Adrenal gland (tissue), 12 donors: ENCODE results near the gene BCL6. TPM values are rescaled to one million over a fixed set of nuclear protein-coding genes. Genes with fewer than 3 reads are reported as not detected.

Source experiments
- DNase-seq, 7 donors: peaks; one replicate each; pipeline ENCODE4 v3.0.0-alpha.2; 2019 to 2020
- H3K27ac ChIP-seq, 5 donors: fragments of 200-600 bp; sonication (generic) in 4 of 5; 1 replicate in 3 of 5; 2 replicates in 2 of 5; pipeline versions ENCODE4 v1.5.1 to v1.8.0; 2016 to 2020; ENCODE audit warnings: mild to moderate bottlenecking in 1 of 5
- H3K27me3 ChIP-seq: fragments of 200-600 bp; 2 replicates; pipeline ENCODE4 v1.8.0; 2021
- H3K36me3 ChIP-seq, 2 donors: fragments of 200-600 bp; replicated peaks in 1 of 2; 1 replicate in 1 of 2; 2 replicates in 1 of 2; pipeline versions ENCODE4 v1.5.1 to v1.8.0; 2018 to 2022
- H3K4me1 ChIP-seq, 2 donors: fragments of 200-600 bp; replicated peaks in 1 of 2; 1 replicate in 1 of 2; 2 replicates in 1 of 2; pipeline versions ENCODE4 v1.5.1 to v1.8.0; 2018 to 2021
- H3K4me3 ChIP-seq, 4 donors: fragments of 200-600 bp; sonication (generic) in 3 of 4; one replicate each; pipeline ENCODE4 v1.5.1; 2016 to 2018
- H3K9me3 ChIP-seq, 3 donors: fragments of 200-600 bp; sonication (generic) in 1 of 3; replicated peaks in 1 of 3; 1 replicate in 2 of 3; 2 replicates in 1 of 3; pipeline versions ENCODE4 v1.5.1 to v1.8.0; 2016 to 2021
- CTCF ChIP-seq, 6 experiments: fragments of 450-650 bp in 4 of 6; fragments of 200-600 bp in 2 of 6; sonication (generic) in 1 of 6; IDR thresholded peaks; 1 replicate in 5 of 6; 2 replicates in 1 of 6; pipeline versions ENCODE4 v1.5.1 to v1.8.0; 2016 to 2021; ENCODE audit warnings: antibody characterized with exemption in 6 of 6, mild to moderate bottlenecking in 2 of 6, moderate library complexity in 1 of 6
- POLR2A ChIP-seq, 2 donors: fragments of 450-650 bp; IDR thresholded peaks; one replicate each; pipeline ENCODE4 v1.6.1; 2017; ENCODE audit warnings: antibody characterized with exemption in 2 of 2, mild to moderate bottlenecking in 2 of 2, moderate library complexity in 1 of 2
- WGBS, 4 donors: extraction: QIAGEN DNeasy Blood & Tissue Kit in 2 of 4; methylation state at CpG; one replicate each; pipeline versions ENCODE4 v1.1.5 to v1.1.7; 2013 to 2017; 5-methylcytosine and 5-hydroxymethylcytosine counted together
- intact Hi-C, 2 donors: fragments of 100-400 bp; cut with DNase I; formaldehyde crosslinking; loops; one replicate each; pipeline versions ENCODE4 v1.14.1 to v1.15.0; 2022 to 2023
- polyA plus RNA-seq, 3 donors: library from polyadenylated mRNA; stranded (reverse); fragments of 200-250 nt in 2 of 3; fragments of 350-450 nt in 1 of 3; fragmentation: Illumina TruSeq in 1 of 3; extraction: RNeasy Lipid Tissue Mini Kit (QIAGEN cat#74804) in 1 of 3; gene quantifications; one replicate each; pipeline ENCODE4 v1.2.3, GENCODE V29; 2013 to 2014
- total RNA-seq, 9 donors: library from RNA; depleted of rRNA in 4 of 9; stranded (reverse); fragments of >200 nt in 4 of 9; fragments of 120-200 nt in 1 of 9; fragmentation: NEBNext Ultra II Directional in 1 of 9; extraction: Animal tissue kit (Norgen Biotek cat#: 25700) in 1 of 9; gene quantifications; one replicate each; pipeline versions ENCODE4 v1.1.0 to v1.2.4, GENCODE V29; 2013 to 2023
- donor health status: healthy with polysubstance abuse.
- donor health status: Bipolar disorder and iron deficiency.
- donor health status: DM: yes; HTN: yes; CAD: no.
- donor health status: DM: no; HTN: no; CAD: no.
- donor health status: DM: no; HTN: no; CAD: no.
- donor health status: DM: yes; HTN: yes; CAD: no.

The BCL6 gene
- total and polyA plus RNA-seq, 12 donors = 9.5 to 131 (median 79.8) TPM

- intact Hi-C loops = loop anchor here in 1 of 2 donors (10.0 kb wide), 1 partner anchor 142 kb away; no protein-coding TSS in a partner anchor
- H3K27ac ChIP-seq = no peak overlapping the region
- WGBS, 4 donors = 79 to 92% (median 85%) methylated on average over 2 of the region's 2 CpGs
These were observed 17.5 kb upstream of the BCL6 start for GRCh38 chr3:187762792-187763191.

GRCh38 chr3:187759601-187760000 lies 14.3 kb upstream of the BCL6 start:
- H3K27ac ChIP-seq = no peak overlapping the region
- 45 to 79% (median 69%) methylated on average over 2 of the region's 2 CpGs for WGBS, 4 donors
- H3K4me1 ChIP-seq = no peaks in the 10 kb centered on the region
- no peak for TF ChIP-seq POLR2A (IDR thresholded peaks at IDR 0.05)
- TF ChIP-seq CTCF (IDR thresholded peaks at IDR 0.05) = no peak
- no peaks in the 10 kb centered on the region for H3K27me3 ChIP-seq
- intact Hi-C loops = no loop called here
- no peak for DNase-seq
- H3K4me3 ChIP-seq = no peak overlapping the region
- H3K9me3 ChIP-seq = no peaks in the 10 kb centered on the region
- no peaks in the 10 kb centered on the region for H3K36me3 ChIP-seq

More at GRCh38 chr3:187762792-187763191, 17.5 kb upstream of the BCL6 start:
- no peak for DNase-seq
- no peaks in the 10 kb centered on the region for H3K4me1 ChIP-seq
- H3K27me3 ChIP-seq = no peaks in the 10 kb centered on the region
- no peaks in the 10 kb centered on the region for H3K9me3 ChIP-seq
- H3K36me3 ChIP-seq = no peaks in the 10 kb centered on the region
- no peak for TF ChIP-seq POLR2A (IDR thresholded peaks at IDR 0.05)
- no peak for TF ChIP-seq CTCF (IDR thresholded peaks at IDR 0.05)
- H3K4me3 ChIP-seq = no peak overlapping the region

GRCh38 chr3:187758318-187758955 lies 13.2 kb upstream of the BCL6 start:
- Histone ChIP-seq H3K36me3 (no peaks in the 10 kb centered on the region), H3K4me3 (no peak overlapping the region), H3K27me3 (no peaks in the 10 kb centered on the region), H3K27ac (no peak overlapping the region), H3K4me1 (no peaks in the 10 kb centered on the region), H3K9me3 (no peaks in the 10 kb centered on the region)
- 77 to 89% (median 83%) methylated on average over 1 of the region's 1 CpG for WGBS, 4 donors
- intact Hi-C loops = no loop called here
- TF ChIP-seq CTCF (IDR thresholded peaks at IDR 0.05) (no peak), POLR2A (IDR thresholded peaks at IDR 0.05) (no peak)
- no peak for DNase-seq

- Histone ChIP-seq H3K4me3 (no peak overlapping the region), H3K4me1 (peaks cover 0 to 12% of the 10 kb centered on the region in 2 donors), H3K36me3 (no peaks in the 10 kb centered on the region), H3K9me3 (no peaks in the 10 kb centered on the region), H3K27ac (no peak overlapping the region), H3K27me3 (no peaks in the 10 kb centered on the region)
- intact Hi-C loops = no loop called here
- no peak for DNase-seq
- TF ChIP-seq CTCF (IDR thresholded peaks at IDR 0.05) = no peak
- no peak for TF ChIP-seq POLR2A (IDR thresholded peaks at IDR 0.05)
- 82 to 87% (median 85%) methylated on average over 4 of the region's 4 CpGs for WGBS, 4 donors
These were observed 8.2 kb upstream of the BCL6 start for GRCh38 chr3:187753516-187753915.
